Right lung (tissue), 10 donors: Measurements from ENCODE around the gene PCNT. TPM values are rescaled to one million over a fixed set of nuclear protein-coding genes. Genes with fewer than 3 reads are reported as not detected.

ENCODE experiments used
- DNase-seq, 2 donors: peaks; one replicate each; pipeline ENCODE4 v3.0.0-alpha.2; 2013
- long read RNA-seq, 8 donors: transcript quantifications; one replicate each; lab custom pipeline, GENCODE V29; 2026
- polyA plus RNA-seq, 5 donors: library from polyadenylated mRNA; unstranded; fragments of 120-200 nt; gene quantifications; one replicate each; pipeline versions ENCODE4 v1.2.1 to v1.2.3, GENCODE V29; 2013; ENCODE audit warnings: inconsistent platforms in 1 of 5, low replicate concordance in 1 of 5; ENCODE audit not compliant: insufficient read length in 5 of 5, insufficient read depth in 1 of 5

Gene PCNT
- 10 to 100 TPM; 27.9 to 33.4 (median 31.9) TPM for polyA plus RNA-seq
- long read RNA-seq, donor 1, partial matches to known transcripts: 8 of 8 reads
- long read RNA-seq, donor 1, other reads (novel, unspliced or antisense): 0 of 8 reads
- long read RNA-seq, donor 2, partial matches to known transcripts: 12 of 12 reads
- long read RNA-seq, donor 2, other reads (novel, unspliced or antisense): 0 of 12 reads
- long read RNA-seq, donor 3, partial matches to known transcripts: 13 of 13 reads
- long read RNA-seq, donor 3, other reads (novel, unspliced or antisense): 0 of 13 reads
- long read RNA-seq, donor 4, partial matches to known transcripts: 10 of 10 reads
- long read RNA-seq, donor 4, other reads (novel, unspliced or antisense): 0 of 10 reads
- long read RNA-seq, donor 5, partial matches to known transcripts: 15 of 15 reads
- long read RNA-seq, donor 5, other reads (novel, unspliced or antisense): 0 of 15 reads
- long read RNA-seq, donor 6, partial matches to known transcripts: 25 of 25 reads
- long read RNA-seq, donor 6, other reads (novel, unspliced or antisense): 0 of 25 reads
- long read RNA-seq, donor 7, partial matches to known transcripts: 9 of 9 reads
- long read RNA-seq, donor 7, other reads (novel, unspliced or antisense): 0 of 9 reads
- long read RNA-seq, donor 8, partial matches to known transcripts: 8 of 8 reads
- long read RNA-seq, donor 8, other reads (novel, unspliced or antisense): 0 of 8 reads

GRCh38 chr21:46323710-46324389 lies at the start of gene PCNT, which contains the start of gene C21orf58:
Gene PCNT (plus strand): TSS chr21:46324156. CDS start chr21:46324229, 73 bp downstream.
Gene C21orf58 (minus strand): TSS chr21:46323870. CDS start chr21:46322738, 1,132 bp downstream.
- DNase-seq: peak; percentile 98

- DNase-seq: no peak
These were observed 49.1 kb upstream of the PCNT start for GRCh38 chr21:46274797-46275390.

- DNase-seq: no peak
These were observed 39.8 kb upstream of the PCNT start for GRCh38 chr21:46284077-46284644.

- no peak for DNase-seq
These were observed 39.2 kb upstream of the PCNT start for GRCh38 chr21:46284733-46285132.

- DNase-seq: no peak
These were observed 38.7 kb upstream of the PCNT start, which contains the start of gene MCM3AP for GRCh38 chr21:46285206-46285661. Gene MCM3AP (minus strand): TSS chr21:46285611. CDS start chr21:46285286, 325 bp downstream.

GRCh38 chr21:46285761-46286647 lies 38.0 kb upstream of the PCNT start, which contains the start of gene YBEY:
Gene YBEY (plus strand): TSS chr21:46286342. CDS start chr21:46286914, 572 bp downstream.
- DNase-seq: peak; percentile 88 to 92

- DNase-seq: no peak
These were observed 37.3 kb upstream of the PCNT start for GRCh38 chr21:46286648-46287002.

GRCh38 chr21:46287541-46287940 lies 36.4 kb upstream of the PCNT start:
- DNase-seq: no peak

- no peak for DNase-seq
These were observed 34.2 kb upstream of the PCNT start for GRCh38 chr21:46289655-46290179.

GRCh38 chr21:46291561-46291960 lies 32.4 kb upstream of the PCNT start:
- DNase-seq: no peak

GRCh38 chr21:46294647-46295176 lies 29.2 kb upstream of the PCNT start:
- no peak for DNase-seq

- DNase-seq: no peak
These were observed 28.7 kb upstream of the PCNT start for GRCh38 chr21:46295177-46295770.

- DNase-seq: peak; percentile 39 to 68
These were observed 27.8 kb upstream of the PCNT start for GRCh38 chr21:46295996-46296752.

GRCh38 chr21:46297338-46298271 lies 26.4 kb upstream of the PCNT start:
- peak; percentile 48 to 52 for DNase-seq

- no peak for DNase-seq
These were observed 24.8 kb upstream of the PCNT start for GRCh38 chr21:46299167-46299566.

GRCh38 chr21:46301759-46302158 lies 22.2 kb upstream of the PCNT start:
- no peak for DNase-seq

- no peak for DNase-seq
These were observed 19.5 kb upstream of the PCNT start for GRCh38 chr21:46304437-46304836.
